Measurements from ENCODE around the gene CPNE2.

GRCh38 chr16:57089406-57089805 lies 3.0 kb upstream of the CPNE2 start:
- no peak for TF ChIP-seq PHF8 (conservative IDR thresholded peaks at IDR 0.05; ENCODE audit: low read depth, low read length)
- TF ChIP-seq CTCF (IDR thresholded peaks at IDR 0.05; ENCODE audit: control extremely low read depth in 1 of 3, insufficient read depth in 1 of 3, low read depth in 1 of 3, low read length in 3 of 3): no peak
- TF ChIP-seq NANOG (IDR thresholded peaks at IDR 0.05; ENCODE audit: insufficient read depth, low read depth, low read length, poor library complexity, severe bottlenecking): no peak
- TF ChIP-seq KDM5A (IDR thresholded peaks at IDR 0.05; ENCODE audit: low read length): no peak
- no peak for TF ChIP-seq EP300 (IDR thresholded peaks at IDR 0.05; ENCODE audit: borderline replicate concordance in 1 of 2, low read depth in 2 of 2, low read length in 2 of 2)
- no peak for TF ChIP-seq POLR2A (IDR thresholded peaks at IDR 0.05; ENCODE audit: control extremely low read depth in 1 of 2, low read depth in 2 of 2, low read length in 2 of 2)
- no peak for TF ChIP-seq POLR2AphosphoS5 (IDR thresholded peaks at IDR 0.05; ENCODE audit: low read depth, low read length)
- no peak for TF ChIP-seq SP1 (IDR thresholded peaks at IDR 0.05; ENCODE audit: low read depth, low read length)
- no peak for TF ChIP-seq JUN (IDR thresholded peaks at IDR 0.05; ENCODE audit: low read depth, low read length)
- TF ChIP-seq ATF3 (IDR thresholded peaks at IDR 0.05; ENCODE audit: insufficient read depth, low read depth, low read length): no peak
